ENCODE data around the gene PAK4.

Gene PAK4

GRCh38 chr19:39186391-39186790 lies 60.8 kb downstream of the PAK4 start:
- no peak for DNase-seq (ENCODE audit: low spot score)
- in situ Hi-C loops (cut with MboI; ENCODE audit: low pct_unique_long_range_greater_than_20kb, low sequenced_read_pairs, unreplicated experiment): no loop called here
- no peak for TF ChIP-seq CTCF (IDR thresholded peaks at IDR 0.05; ENCODE audit: extremely low read depth, insufficient read depth, missing control alignments)

GRCh38 chr19:39187552-39187943 lies 62.0 kb downstream of the PAK4 start:
- no peak for DNase-seq (ENCODE audit: low spot score)
- peak; percentile 7 for TF ChIP-seq CTCF (IDR thresholded peaks at IDR 0.05; ENCODE audit: extremely low read depth, insufficient read depth, missing control alignments)
- in situ Hi-C loops (cut with MboI; ENCODE audit: low pct_unique_long_range_greater_than_20kb, low sequenced_read_pairs, unreplicated experiment): no loop called here

GRCh38 chr19:39188960-39189359 lies 63.4 kb downstream of the PAK4 start:
- in situ Hi-C loops (cut with MboI; ENCODE audit: low pct_unique_long_range_greater_than_20kb, low sequenced_read_pairs, unreplicated experiment): no loop called here
- no peak for TF ChIP-seq CTCF (IDR thresholded peaks at IDR 0.05; ENCODE audit: extremely low read depth, insufficient read depth, missing control alignments)
- DNase-seq (ENCODE audit: low spot score): no peak

GRCh38 chr19:39190768-39191167 lies 65.2 kb downstream of the PAK4 start:
- TF ChIP-seq CTCF (IDR thresholded peaks at IDR 0.05; ENCODE audit: extremely low read depth, insufficient read depth, missing control alignments): no peak
- in situ Hi-C loops (cut with MboI; ENCODE audit: low pct_unique_long_range_greater_than_20kb, low sequenced_read_pairs, unreplicated experiment): no loop called here
- no peak for DNase-seq (ENCODE audit: low spot score)

GRCh38 chr19:39192846-39193245 lies 67.3 kb downstream of the PAK4 start:
- in situ Hi-C loops (cut with MboI; ENCODE audit: low pct_unique_long_range_greater_than_20kb, low sequenced_read_pairs, unreplicated experiment): no loop called here
- TF ChIP-seq CTCF (IDR thresholded peaks at IDR 0.05; ENCODE audit: extremely low read depth, insufficient read depth, missing control alignments): no peak
- no peak for DNase-seq (ENCODE audit: low spot score)

GRCh38 chr19:39193803-39194202 lies 68.2 kb downstream of the PAK4 start:
- TF ChIP-seq CTCF (IDR thresholded peaks at IDR 0.05; ENCODE audit: extremely low read depth, insufficient read depth, missing control alignments): no peak
- DNase-seq (ENCODE audit: low spot score): no peak
- in situ Hi-C loops (cut with MboI; ENCODE audit: low pct_unique_long_range_greater_than_20kb, low sequenced_read_pairs, unreplicated experiment): no loop called here

Data from GM13977 (cell line).